Ovary (tissue), 9 donors: ENCODE data around the gene ZFHX2. TPM values are rescaled to one million over a fixed set of nuclear protein-coding genes. Genes with fewer than 3 reads are reported as not detected.

Experiments used
- DNase-seq, 5 donors: peaks; one replicate each; pipeline ENCODE4 v3.0.0-alpha.2; 2019 to 2020
- H3K27ac ChIP-seq, 2 donors: fragments of 200-600 bp; one replicate each; pipeline versions ENCODE4 v1.5.1 to v1.8.0; 2019 to 2022
- H3K27me3 ChIP-seq: fragments of 200-600 bp; one replicate; pipeline ENCODE4 v1.8.0; 2022
- H3K36me3 ChIP-seq: fragments of 200-600 bp; sonication (generic); one replicate; pipeline ENCODE4 v1.5.1; 2019
- H3K4me1 ChIP-seq: one replicate; pipeline ENCODE4 v1.8.1; 2013; ENCODE audit warnings: mild to moderate bottlenecking, moderate library complexity; ENCODE audit not compliant: insufficient read depth
- H3K4me3 ChIP-seq: fragments of 200-600 bp; sonication (generic); one replicate; pipeline ENCODE4 v1.5.1; 2017
- H3K9me3 ChIP-seq, 2 donors: fragments of 200-600 bp in 1 of 2; sonication (generic) in 1 of 2; one replicate each; pipeline versions ENCODE4 v1.5.1 to v1.8.1; 2013 to 2019; ENCODE audit warnings: mild to moderate bottlenecking in 1 of 2, moderate library complexity in 1 of 2
- EP300 ChIP-seq: sonication (generic); formaldehyde crosslinking; IDR thresholded peaks from one replicate; pipeline ENCODE4 v1.6.1; 2017; ENCODE audit warnings: antibody characterized with exemption
- POLR2A ChIP-seq: fragments of 450-650 bp; IDR thresholded peaks from one replicate; pipeline ENCODE4 v1.6.1; 2017; ENCODE audit warnings: antibody characterized with exemption, mild to moderate bottlenecking, moderate library complexity
- WGBS, 3 donors: extraction: QIAGEN DNeasy Blood & Tissue Kit in 1 of 3; methylation state at CpG; one replicate each; pipeline versions ENCODE4 v1.1.5 to v1.1.7; 2013 to 2017; 5-methylcytosine and 5-hydroxymethylcytosine counted together
- intact Hi-C, 4 donors: fragments of 100-400 bp; cut with DNase I; formaldehyde crosslinking; loops; one replicate each; pipeline versions ENCODE4 v1.11.0 to v1.15.1; 2022 to 2023
- polyA plus RNA-seq, 2 donors: library from polyadenylated mRNA; stranded (reverse); fragments of 200-250 nt in 1 of 2; fragments of 350-450 nt in 1 of 2; fragmentation: Illumina TruSeq in 1 of 2; extraction: RNeasy Lipid Tissue Mini Kit (QIAGEN cat#74804) in 1 of 2; gene quantifications; one replicate each; pipeline ENCODE4 v1.2.3, GENCODE V29; 2013 to 2014
- total RNA-seq, 7 donors: library from RNA; depleted of rRNA in 2 of 7; stranded (reverse); fragments of >200 nt in 2 of 7; fragmentation: NEBNext Ultra II Directional in 3 of 7; extraction: Animal tissue kit (Norgen Biotek cat#: 25700) in 3 of 7; gene quantifications; one replicate each; pipeline versions ENCODE4 v1.1.0 to v1.2.4, GENCODE V29; 2016 to 2023
- TF ChIP-seq, protein P1 (sequence below), 3 donors: fragments of 450-650 bp in 2 of 3; fragments of 200-600 bp in 1 of 3; IDR thresholded peaks; one replicate each; pipeline versions ENCODE4 v1.5.1 to v1.8.0; 2016 to 2022; ENCODE audit warnings: antibody characterized with exemption in 3 of 3, mild to moderate bottlenecking in 1 of 3
- donor health status: DM: no; HTN: no; CAD: no; lungs with moderate emphysema.
- donor health status: DM: no; HTN: no; CAD: no.
- donor health status: Bipolar disorder and iron deficiency.
- donor health status: DM: yes; HTN: yes; CAD: no.
- donor health status: DM: no; HTN: no; CAD: no.
- donor health status: DM: yes; HTN: yes; CAD: no.

The ZFHX2 gene
- total and polyA plus RNA-seq, 9 donors = 0.34 to 2.3 (median 1.1) TPM

DNA sequence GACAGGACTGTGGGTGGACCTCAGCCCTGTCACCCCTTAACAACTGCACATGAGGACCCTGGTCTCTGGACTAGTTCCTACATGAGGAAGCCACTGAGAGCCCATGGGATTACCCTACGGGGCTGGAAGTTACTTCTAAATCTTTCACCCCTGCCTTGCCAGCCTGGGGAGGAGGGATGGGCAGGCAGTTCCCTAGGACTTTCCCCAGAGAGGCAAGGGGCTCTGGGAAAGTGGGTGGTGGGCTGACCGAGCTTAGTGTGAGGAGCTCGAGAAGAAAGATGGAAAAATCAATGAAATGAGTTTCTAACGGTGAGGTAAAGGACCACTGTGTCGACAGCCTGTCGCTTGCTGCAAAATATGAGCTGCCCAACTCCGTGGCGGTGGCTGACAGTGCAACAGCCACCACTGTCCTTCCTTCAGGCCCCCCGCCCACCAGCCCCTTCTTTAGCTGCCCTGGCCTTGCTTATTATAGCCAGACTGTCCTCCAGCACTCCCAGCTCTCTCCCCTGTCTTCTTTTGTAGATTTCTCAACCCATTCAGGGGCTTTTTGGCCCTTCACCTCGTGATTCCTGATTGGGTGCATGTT lies 5.0 kb downstream of the ZFHX2 start:
- TF ChIP-seq POLR2A = no peak
- TF ChIP-seq EP300 = no peak
- TF ChIP-seq, protein P1, sequence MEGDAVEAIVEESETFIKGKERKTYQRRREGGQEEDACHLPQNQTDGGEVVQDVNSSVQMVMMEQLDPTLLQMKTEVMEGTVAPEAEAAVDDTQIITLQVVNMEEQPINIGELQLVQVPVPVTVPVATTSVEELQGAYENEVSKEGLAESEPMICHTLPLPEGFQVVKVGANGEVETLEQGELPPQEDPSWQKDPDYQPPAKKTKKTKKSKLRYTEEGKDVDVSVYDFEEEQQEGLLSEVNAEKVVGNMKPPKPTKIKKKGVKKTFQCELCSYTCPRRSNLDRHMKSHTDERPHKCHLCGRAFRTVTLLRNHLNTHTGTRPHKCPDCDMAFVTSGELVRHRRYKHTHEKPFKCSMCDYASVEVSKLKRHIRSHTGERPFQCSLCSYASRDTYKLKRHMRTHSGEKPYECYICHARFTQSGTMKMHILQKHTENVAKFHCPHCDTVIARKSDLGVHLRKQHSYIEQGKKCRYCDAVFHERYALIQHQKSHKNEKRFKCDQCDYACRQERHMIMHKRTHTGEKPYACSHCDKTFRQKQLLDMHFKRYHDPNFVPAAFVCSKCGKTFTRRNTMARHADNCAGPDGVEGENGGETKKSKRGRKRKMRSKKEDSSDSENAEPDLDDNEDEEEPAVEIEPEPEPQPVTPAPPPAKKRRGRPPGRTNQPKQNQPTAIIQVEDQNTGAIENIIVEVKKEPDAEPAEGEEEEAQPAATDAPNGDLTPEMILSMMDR (IDR thresholded peaks at IDR 0.05) = no peak
- no peak for DNase-seq
- no peaks in the 10 kb centered on the region for H3K27me3 ChIP-seq
- intact Hi-C loops = loop anchor here in 1 of 4 donors (5.0 kb wide), 1 partner anchor 69 kb away; no protein-coding TSS in a partner anchor
- WGBS, 3 donors = 64 to 70% (median 67%) methylated on average over 10 of the region's 10 CpGs
- no peaks in the 10 kb centered on the region for H3K9me3 ChIP-seq
- H3K4me3 ChIP-seq = no peak overlapping the region
- H3K36me3 ChIP-seq = no peaks in the 10 kb centered on the region
- peaks cover 3% of the 10 kb centered on the region for H3K4me1 ChIP-seq
- no peak overlapping the region for H3K27ac ChIP-seq

DNA sequence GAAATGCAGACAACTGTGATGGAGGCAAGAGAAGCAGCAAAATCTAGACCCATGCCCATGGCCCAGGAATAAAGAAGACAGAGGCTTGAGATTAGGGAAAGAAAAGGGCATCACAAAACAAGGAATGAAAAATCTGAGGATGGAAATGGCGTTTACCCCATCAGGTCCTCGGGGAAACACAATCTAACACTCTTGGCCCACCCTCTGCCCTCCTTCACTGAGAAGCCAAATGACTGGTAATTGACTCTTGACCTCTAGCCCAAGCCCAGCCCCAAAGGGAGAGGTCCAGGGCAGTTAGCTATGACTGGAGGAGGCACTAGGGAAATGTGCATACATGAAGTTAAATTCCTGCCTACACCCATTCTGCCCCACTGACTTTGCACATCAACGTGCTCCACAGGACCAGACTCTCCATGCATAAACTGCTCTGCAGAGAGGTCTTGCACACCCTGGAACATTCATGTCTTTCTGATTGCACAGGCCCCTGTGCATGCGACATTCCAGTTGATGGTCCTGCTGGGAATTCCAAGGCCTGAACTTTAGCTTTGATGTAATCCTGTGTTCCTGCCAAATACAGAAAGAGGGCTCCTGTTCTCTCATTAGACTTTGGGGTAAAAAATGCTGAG lies 5.7 kb downstream of the ZFHX2 start:
- peaks cover 3% of the 10 kb centered on the region for H3K4me1 ChIP-seq
- WGBS, 3 donors = 76% methylated on average over 4 of the region's 4 CpGs
- no peak overlapping the region for H3K4me3 ChIP-seq
- DNase-seq = no peak
- TF ChIP-seq, protein P1 (IDR thresholded peaks at IDR 0.05) = no peak
- TF ChIP-seq EP300 (no peak), POLR2A (no peak)
- no peaks in the 10 kb centered on the region for H3K36me3 ChIP-seq
- H3K27me3 ChIP-seq = no peaks in the 10 kb centered on the region
- intact Hi-C loops = loop anchor here in 1 of 4 donors (5.0 kb wide), 1 partner anchor 69 kb away; no protein-coding TSS in a partner anchor
- no peaks in the 10 kb centered on the region for H3K9me3 ChIP-seq
- H3K27ac ChIP-seq = no peak overlapping the region

DNA sequence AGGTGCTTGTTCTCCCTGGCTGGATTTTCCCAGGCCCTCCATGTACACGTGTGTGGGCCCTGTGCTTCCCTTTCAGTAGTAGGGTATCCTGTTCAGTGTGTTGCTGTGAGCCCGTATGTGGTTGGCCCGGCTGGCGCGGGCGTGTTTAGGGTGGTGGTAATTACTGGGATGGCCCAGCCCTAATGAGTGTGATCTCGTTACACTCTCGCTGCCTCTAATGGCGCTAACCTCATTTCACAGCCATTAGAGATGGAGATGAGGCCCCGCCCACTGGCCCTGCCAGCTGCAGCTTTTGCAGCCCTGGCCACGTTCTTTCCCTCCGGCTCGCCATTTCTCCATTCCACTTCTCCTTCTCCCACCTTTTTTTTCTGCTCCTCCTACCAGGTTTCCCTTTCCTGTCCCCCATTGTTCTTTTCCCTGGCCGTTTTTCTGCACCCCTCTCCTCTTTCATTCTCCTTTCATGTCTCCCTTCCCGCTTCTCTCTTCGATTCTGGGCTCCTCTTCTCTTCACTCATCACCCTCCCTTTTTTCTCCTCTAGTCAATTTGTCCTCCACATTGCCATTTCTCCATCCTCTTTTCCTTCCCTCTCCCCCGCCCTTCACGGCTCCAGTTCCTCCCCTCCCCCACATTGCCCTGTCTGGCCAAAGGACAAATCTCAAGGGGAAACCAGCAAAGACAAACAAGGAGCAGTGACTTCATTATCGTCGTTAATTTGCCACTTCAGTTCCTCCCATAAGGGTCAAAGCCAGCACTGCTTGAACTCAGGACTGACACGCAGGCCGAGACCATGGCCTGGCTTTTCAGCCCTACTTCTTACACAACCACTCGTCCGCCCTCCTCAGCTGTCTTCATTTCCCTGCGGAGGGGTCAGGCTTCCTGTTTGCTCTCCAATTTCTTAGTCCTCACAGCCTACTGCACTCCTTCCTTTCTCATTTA lies 6.8 kb downstream of the ZFHX2 start:
- no peak for DNase-seq
- WGBS, 3 donors = 48 to 55% (median 49%) methylated on average over 25 of the region's 25 CpGs
- TF ChIP-seq POLR2A (no peak), EP300 (no peak)
- TF ChIP-seq, protein P1 (IDR thresholded peaks at IDR 0.05) = no peak
- intact Hi-C loops = loop anchor here in 2 of 4 donors (5.0 kb wide), 2 partner anchors 62 to 67 kb away; no protein-coding TSS in a partner anchor
- Histone ChIP-seq H3K27me3 (no peaks in the 10 kb centered on the region), H3K4me3 (no peak overlapping the region), H3K4me1 (no peaks in the 10 kb centered on the region), H3K27ac (no peak overlapping the region), H3K36me3 (no peaks in the 10 kb centered on the region), H3K9me3 (no peaks in the 10 kb centered on the region)

DNA sequence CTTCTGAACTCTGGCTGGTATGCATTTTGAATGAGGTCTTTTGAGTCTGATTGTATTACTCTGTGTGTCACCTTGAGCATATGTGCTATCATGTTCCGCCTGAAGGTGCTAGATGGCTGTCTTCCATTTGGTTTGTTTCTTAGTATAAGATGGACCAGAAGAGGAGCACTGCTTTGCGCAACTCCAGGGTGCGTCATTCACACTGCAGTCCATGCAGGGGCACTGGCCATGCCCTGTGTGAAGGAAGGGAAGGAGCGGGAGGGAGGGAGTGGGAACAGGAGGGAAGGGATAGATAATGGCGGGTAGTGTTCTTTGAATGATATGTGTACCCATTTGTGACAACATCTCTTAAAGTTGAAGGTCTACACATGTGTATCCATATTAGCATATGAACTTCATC lies 8.2 kb downstream of the ZFHX2 start:
- Histone ChIP-seq H3K9me3 (no peaks in the 10 kb centered on the region), H3K27ac (no peak overlapping the region), H3K27me3 (no peaks in the 10 kb centered on the region), H3K36me3 (no peaks in the 10 kb centered on the region), H3K4me3 (no peak overlapping the region), H3K4me1 (no peaks in the 10 kb centered on the region)
- intact Hi-C loops = loop anchor here in 1 of 4 donors (5.0 kb wide), 1 partner anchor 61 kb away; no protein-coding TSS in a partner anchor
- 91 to 97% (median 96%) methylated on average over 5 of the region's 5 CpGs for WGBS, 3 donors
- TF ChIP-seq, protein P1 (IDR thresholded peaks at IDR 0.05) = no peak
- TF ChIP-seq POLR2A (no peak), EP300 (no peak)
- DNase-seq = no peak
